HG02588 (cell line): ENCODE measurements around the gene SREK1.
"Not testable (repeated sequence)": the region's sequence is repeated elsewhere in the genome, so short reads cannot be mapped to it uniquely, and the experiment has no call there.

Source experiments
- ATAC-seq: cut with Tn5 transposase; IDR thresholded peaks from one replicate; pipeline ENCODE4 v1.9.1; 2021; ENCODE audit warnings: mild to moderate bottlenecking, moderate library complexity; ENCODE audit not compliant: unreplicated experiment

SREK1 gene

GRCh38 chr5:66144074-66144833, at the start of gene SREK1:
Gene SREK1 (plus strand): TSS chr5:66144300. CDS start chr5:66144377, 77 bp downstream.
- peak; percentile 92 for ATAC-seq

- ATAC-seq: no peak
Observed at GRCh38 chr5:66100851-66101250, 43.2 kb upstream of the SREK1 start.

DNA sequence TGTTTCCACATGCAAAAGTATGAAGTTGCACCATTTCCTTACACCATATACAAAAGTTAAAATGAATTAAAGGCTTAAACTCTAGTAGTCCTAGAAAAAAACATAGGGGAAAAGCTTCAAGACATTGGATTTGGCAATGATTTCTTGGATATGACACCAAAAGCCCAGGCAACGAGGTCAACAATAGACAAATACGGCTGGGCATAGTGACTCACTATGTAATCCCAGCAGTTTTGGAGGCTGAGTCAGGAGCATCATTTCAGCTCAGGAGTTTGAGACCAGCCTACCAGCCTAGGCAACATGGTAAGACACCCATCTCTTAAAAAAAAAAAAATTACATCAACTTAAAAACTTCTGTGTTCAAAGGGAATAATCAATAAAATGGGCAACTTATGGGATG, 30.9 kb upstream of the SREK1 start:
- no peak for ATAC-seq

GRCh38 chr5:66118304-66118703, 25.8 kb upstream of the SREK1 start:
- no peak for ATAC-seq

DNA sequence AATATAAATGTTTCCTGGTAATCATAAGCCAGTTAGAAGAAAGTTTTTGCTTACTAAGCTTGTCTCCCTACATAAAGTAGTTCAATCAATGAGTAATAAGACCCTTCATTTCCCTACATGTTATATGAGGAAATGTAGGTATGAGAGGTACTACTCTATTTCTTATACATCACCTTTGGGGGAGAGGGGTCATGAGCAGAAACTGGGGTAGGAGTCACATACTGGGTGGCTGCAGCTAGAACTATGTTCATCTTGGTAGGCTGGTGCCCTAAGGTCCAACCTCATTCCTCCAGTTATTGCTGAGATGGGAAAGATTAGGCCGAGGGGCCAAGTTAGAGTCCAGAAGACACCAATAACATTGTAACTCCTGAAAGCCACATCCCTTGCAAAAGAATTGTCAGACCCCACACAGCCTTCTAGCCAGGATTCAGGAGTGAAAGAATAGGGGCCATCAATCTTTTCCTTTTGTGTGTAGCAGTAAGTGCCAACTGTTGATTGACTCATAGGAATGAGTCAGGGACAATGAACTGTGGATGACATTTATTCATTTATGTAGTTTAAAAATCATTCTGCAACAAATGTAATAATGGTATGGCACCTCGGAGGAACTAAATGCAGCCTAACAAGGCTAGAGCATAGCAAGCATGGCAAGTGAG, 21.6 kb upstream of the SREK1 start:
- no peak for ATAC-seq

DNA sequence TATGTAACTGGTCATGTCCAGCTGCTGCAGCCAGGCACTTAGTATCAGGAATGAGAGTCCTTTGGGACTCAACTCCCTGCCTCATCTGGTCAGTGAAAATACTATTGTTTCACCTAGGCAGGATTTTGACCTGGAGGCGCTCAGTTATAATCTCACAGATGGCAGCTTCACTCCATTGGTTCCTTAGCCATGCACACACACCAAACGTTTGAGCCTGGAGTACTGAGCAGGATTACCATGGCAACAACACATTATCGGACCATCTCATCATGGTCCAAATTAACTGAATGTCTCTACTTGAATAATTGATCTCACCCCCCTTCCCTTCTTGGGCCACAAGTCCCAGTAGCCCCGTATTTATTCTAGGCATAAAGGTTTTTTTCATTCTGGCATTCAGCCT, 15.0 kb upstream of the SREK1 start:
- ATAC-seq: no peak

DNA sequence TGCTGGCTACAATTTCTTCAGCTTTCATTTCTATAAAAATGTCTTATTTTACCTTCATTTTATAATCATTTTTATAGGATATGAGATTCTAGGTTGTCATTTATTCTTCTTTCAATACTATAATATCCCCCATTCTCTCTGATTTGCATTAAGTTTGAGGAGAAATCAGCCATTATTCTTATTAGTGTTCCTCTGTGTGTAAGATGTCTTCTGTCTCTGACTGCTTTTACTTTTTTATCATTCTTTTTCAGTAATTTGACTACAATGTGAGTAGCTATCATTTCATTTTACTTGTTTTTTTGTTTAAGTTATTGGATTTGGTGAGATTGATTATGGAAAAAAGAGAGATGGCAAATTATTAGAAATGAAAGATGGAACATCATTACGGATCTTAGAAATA, 13.6 kb upstream of the SREK1 start:
- ATAC-seq: no peak

DNA sequence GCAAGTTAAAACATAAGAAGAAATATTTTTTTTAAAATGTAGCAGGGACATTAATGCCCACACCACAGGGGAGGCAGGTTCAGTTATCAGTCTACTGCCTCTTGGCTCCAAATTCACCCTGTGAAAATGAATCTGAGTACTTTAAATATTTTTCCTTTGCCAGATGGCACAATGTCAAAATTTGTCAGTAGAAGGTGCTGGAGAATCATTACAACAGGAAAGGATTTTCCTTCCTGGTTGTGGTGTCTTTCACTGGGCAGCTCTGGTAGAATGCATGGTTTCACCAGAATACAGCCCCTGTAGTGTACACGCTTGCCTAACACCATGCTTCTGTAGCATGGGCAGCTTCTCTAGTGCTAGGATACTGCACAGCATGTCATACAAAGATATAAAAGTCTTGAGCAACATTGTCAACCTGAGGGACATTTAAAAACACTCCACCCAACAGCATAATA, 9.7 kb upstream of the SREK1 start:
- ATAC-seq: no peak

DNA sequence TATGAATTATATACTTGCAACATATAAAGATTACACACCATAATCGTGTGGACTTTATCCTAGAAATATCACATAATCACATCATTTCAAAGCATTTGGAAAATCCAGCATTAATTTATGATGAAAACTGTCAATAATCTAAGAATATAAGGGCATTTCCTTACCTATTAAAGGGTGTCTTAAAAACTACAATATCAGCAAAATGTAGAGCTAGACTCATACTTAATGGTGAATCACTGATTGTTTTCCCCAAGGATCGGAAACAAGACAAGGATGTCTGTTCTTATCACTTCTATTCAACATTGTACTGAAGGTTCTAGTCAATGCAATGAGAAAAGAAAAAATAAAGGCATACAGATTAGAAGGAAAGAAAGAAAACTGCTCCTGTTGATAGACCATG, 8.0 kb upstream of the SREK1 start:
- ATAC-seq: no peak

DNA sequence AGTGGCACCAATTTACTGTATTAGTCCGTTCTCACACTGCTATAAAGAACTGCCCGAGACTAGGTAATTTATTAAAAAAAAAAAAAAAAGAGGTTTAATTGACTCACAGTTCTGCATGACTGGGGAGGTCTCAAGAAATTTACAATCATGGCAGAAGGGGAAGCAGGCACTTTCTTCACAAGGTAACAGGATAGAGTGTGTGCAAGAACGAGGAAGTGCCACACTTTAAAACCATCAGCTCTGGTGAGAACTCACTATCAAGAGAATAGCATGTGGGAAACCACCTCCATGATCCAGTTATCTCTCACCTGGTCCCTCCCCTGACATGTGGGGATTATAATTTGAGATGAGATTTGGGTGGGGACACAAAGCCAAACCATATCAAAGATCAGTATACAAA, 7.2 kb upstream of the SREK1 start:
- ATAC-seq: not testable (repeated sequence)

DNA sequence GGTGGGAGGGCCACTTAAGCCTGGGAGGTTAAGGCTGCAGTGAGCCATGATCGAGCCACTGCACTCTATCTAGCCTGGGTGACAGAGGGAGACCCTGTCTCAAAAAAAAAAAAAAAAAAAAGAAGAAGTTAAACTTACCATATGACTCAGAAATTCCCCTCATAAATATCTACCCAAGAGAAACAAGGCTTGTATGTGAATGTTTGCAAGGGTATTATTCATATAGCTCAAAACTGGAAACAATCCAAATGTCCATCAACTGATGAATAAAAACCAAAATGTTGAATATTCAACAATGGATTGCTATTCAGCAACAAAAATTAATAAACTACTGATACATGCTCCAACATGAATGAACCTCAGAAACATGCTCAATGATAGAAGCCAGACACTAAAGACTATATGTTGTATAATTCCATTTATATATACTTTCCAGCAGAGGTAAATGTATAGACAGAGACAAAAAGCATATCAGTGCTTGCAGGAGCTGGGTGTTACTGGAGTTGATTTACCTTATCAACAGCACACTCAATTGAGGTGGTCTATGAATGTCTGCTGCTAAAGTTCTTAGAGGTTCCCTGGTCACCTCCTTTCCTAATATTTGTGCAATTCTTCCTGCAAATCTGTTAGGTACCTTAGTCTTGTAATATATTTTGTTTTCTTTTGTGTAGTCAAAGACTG, 5.3 kb upstream of the SREK1 start:
- ATAC-seq: no peak

DNA sequence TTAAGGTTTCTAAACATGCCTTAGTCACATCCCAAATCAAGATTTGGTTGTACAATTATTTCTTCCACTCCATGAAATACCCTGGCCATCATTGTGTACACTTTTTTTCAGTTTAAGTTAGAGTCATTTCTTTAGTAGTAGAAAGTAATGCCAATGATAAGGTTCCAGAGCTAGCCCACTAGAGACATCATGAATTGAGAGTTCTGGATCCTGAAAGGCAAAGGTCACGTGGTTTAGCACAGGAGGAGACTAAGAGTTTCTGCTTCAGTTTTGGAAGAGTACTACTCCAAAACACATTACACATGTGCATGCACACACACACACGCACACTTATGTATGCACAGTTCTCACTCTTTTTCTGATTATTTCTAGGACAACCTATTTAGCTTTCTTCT, 4.8 kb upstream of the SREK1 start:
- ATAC-seq: no peak

GRCh38 chr5:66142417-66142816, 1.7 kb upstream of the SREK1 start:
- no peak for ATAC-seq

- peak; percentile 31 for ATAC-seq
Observed at GRCh38 chr5:66143473-66144073, 527 bp upstream of the SREK1 start.

GRCh38 chr5:66144834-66145390, 812 bp downstream of the SREK1 start:
- ATAC-seq: peak; percentile 41

DNA sequence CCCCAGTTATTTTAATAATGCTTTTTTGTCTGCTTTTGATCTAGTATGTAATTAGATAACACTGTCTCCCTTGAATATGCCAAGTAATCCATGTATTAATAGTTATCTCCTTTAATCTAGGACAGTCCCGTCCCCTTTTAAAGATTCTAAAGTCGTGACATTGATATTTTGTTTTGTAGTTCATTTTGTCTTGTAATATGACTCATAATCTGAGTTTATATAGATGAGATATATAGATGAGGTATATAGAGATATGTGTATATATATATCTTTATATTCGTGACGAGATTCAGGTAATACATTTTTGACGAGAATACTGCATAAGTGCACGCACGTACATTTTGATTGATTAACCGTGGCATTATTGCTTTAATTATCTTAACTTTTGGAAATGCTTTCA, 1.6 kb downstream of the SREK1 start:
- no peak for ATAC-seq

DNA sequence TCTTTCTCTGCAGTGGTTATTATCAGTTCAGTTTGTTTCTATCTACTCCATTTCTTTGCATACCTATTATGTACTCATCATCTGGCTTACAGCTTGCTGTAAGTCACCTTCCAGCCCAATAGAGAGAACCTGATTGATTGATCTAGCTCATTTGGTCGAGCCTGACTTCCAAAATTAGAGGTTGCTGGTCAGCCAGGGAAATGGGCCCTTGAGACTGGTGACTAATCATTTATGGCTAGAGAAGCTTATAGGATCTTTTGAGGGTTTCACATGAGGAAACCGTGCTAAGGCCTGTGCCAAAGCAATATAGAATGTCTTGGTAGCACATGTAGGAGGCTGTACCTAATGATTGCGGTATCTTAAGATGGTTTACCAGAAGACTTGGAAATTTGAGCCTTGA, 5.8 kb downstream of the SREK1 start:
- ATAC-seq: no peak

- ATAC-seq: no peak
Observed at GRCh38 chr5:66151030-66151429, 6.9 kb downstream of the SREK1 start.

- no peak for ATAC-seq
Observed at GRCh38 chr5:66151491-66151890, 7.4 kb downstream of the SREK1 start.

- ATAC-seq: no peak
Observed at GRCh38 chr5:66157046-66157445, 12.9 kb downstream of the SREK1 start.

DNA sequence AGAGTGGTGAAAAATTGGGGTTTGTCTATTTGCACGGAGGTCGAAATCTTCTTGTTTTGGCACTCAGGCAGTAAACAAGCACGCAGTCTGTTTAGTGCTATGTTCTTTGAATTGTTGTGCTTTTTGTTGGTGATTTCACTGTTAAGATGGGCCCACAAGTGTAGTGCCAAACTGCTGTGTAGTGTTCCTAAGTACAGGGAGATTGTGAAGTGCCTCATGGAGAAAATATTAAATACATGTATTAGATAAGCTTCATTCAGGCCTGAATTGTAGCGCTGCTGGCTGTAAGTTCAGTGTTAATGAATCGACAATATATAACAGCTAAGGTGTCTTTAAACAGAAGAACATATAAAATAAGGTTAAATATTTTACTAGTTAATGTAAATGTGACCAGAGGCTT, 17.3 kb downstream of the SREK1 start:
- no peak for ATAC-seq
